Astrocyte (in vitro differentiated cells and primary cell): ENCODE data around the gene TMEM198.

Source experiments
- EZH2 ChIP-seq: IDR thresholded peaks from 2 replicates; pipeline ENCODE4 v1.6.1; 2012; ENCODE audit warnings: mild to moderate bottlenecking, low read length, inconsistent platforms; ENCODE audit not compliant: insufficient read depth
- TF ChIP-seq, protein P1 (sequence below): IDR thresholded peaks from 2 replicates; pipeline ENCODE4 v1.5.1; 2011; ENCODE audit warnings: low read depth, mild to moderate bottlenecking, inconsistent platforms, low read length, moderate library complexity; ENCODE audit not compliant: insufficient read depth

DNA sequence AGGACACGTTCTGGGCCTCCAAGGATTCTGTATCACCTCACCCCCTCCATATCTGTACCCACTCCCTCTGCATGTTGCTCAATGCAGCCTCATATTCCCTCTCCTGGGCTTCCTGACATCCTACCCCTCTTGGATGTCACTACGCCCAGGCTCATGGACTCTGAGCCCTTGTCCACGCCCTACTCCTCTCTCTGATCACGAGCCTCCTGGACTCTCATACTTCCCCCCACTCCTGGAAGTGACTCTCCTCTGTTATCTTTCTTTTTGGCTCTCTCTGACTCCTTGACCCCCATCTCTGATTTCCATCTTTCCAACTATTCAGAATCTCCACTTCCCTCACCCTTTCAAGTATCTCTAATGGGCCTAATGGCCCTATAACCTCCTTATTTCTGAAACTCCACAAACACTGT is 2.1 kb downstream of the TMEM198 start:
- TF ChIP-seq, protein P1, sequence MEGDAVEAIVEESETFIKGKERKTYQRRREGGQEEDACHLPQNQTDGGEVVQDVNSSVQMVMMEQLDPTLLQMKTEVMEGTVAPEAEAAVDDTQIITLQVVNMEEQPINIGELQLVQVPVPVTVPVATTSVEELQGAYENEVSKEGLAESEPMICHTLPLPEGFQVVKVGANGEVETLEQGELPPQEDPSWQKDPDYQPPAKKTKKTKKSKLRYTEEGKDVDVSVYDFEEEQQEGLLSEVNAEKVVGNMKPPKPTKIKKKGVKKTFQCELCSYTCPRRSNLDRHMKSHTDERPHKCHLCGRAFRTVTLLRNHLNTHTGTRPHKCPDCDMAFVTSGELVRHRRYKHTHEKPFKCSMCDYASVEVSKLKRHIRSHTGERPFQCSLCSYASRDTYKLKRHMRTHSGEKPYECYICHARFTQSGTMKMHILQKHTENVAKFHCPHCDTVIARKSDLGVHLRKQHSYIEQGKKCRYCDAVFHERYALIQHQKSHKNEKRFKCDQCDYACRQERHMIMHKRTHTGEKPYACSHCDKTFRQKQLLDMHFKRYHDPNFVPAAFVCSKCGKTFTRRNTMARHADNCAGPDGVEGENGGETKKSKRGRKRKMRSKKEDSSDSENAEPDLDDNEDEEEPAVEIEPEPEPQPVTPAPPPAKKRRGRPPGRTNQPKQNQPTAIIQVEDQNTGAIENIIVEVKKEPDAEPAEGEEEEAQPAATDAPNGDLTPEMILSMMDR = no peak
- TF ChIP-seq EZH2 = no peak
